22Rv1 (cell line): Measurements from ENCODE around the gene MTCL1.

Source experiments
- H3K27ac ChIP-seq: fragments of 450-650 bp; 2 replicates; pipeline ENCODE4 v1.5.1; 2017
- ZFX ChIP-seq: fragments of 450-650 bp; IDR thresholded peaks from 2 replicates; pipeline ENCODE4 v1.6.1; 2017; ENCODE audit warnings: antibody characterized with exemption, borderline replicate concordance
- TF ChIP-seq, protein P1 (sequence below): fragments of 450-650 bp; IDR thresholded peaks from 2 replicates; pipeline ENCODE4 v1.5.1; 2017; ENCODE audit warnings: mild to moderate bottlenecking

The MTCL1 gene

DNA sequence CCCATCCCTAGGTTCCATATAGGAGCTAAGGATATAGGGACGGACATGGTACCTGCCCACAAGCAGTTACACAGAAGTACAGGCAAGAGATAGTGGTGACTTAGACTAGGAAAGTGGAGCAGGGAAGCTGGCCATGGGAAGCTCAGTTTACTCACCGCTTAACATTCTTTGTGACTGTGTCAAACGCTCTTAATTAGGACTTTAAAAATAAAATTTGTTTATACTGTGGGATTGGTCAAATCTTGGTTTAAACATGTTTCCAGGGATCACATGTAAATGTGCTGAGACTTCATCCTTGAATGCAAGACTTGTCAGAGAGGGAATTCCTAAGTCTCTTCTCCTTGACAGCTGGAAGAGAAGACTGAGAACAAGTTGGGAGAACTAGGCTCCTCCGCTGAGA lies 107.3 kb downstream of the MTCL1 start:
- no peak overlapping the region for H3K27ac ChIP-seq
- TF ChIP-seq ZFX = no peak
- TF ChIP-seq, protein P1, sequence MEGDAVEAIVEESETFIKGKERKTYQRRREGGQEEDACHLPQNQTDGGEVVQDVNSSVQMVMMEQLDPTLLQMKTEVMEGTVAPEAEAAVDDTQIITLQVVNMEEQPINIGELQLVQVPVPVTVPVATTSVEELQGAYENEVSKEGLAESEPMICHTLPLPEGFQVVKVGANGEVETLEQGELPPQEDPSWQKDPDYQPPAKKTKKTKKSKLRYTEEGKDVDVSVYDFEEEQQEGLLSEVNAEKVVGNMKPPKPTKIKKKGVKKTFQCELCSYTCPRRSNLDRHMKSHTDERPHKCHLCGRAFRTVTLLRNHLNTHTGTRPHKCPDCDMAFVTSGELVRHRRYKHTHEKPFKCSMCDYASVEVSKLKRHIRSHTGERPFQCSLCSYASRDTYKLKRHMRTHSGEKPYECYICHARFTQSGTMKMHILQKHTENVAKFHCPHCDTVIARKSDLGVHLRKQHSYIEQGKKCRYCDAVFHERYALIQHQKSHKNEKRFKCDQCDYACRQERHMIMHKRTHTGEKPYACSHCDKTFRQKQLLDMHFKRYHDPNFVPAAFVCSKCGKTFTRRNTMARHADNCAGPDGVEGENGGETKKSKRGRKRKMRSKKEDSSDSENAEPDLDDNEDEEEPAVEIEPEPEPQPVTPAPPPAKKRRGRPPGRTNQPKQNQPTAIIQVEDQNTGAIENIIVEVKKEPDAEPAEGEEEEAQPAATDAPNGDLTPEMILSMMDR = no peak

GRCh38 chr18:8813611-8814010 lies 108.3 kb downstream of the MTCL1 start:
- no peak overlapping the region for H3K27ac ChIP-seq
- TF ChIP-seq, protein P1 = no peak
- no peak for TF ChIP-seq ZFX

GRCh38 chr18:8814206-8814605 lies 108.8 kb downstream of the MTCL1 start:
- TF ChIP-seq, protein P1 = no peak
- no peak for TF ChIP-seq ZFX
- H3K27ac ChIP-seq = no peak overlapping the region

- no peak overlapping the region for H3K27ac ChIP-seq
Measured at GRCh38 chr18:8816220-8816619, 110.9 kb downstream of the MTCL1 start.

GRCh38 chr18:8816816-8817215 lies 111.5 kb downstream of the MTCL1 start:
- TF ChIP-seq ZFX = no peak
- TF ChIP-seq, protein P1 = no peak
- no peak overlapping the region for H3K27ac ChIP-seq

More at GRCh38 chr18:8816220-8816619, 110.9 kb downstream of the MTCL1 start:
- TF ChIP-seq, protein P1 = no peak
- TF ChIP-seq ZFX = no peak

- H3K27ac ChIP-seq = no peak overlapping the region
- TF ChIP-seq ZFX = no peak
- TF ChIP-seq, protein P1 = no peak
Measured at GRCh38 chr18:8818982-8819381, 113.6 kb downstream of the MTCL1 start.

- no peak overlapping the region for H3K27ac ChIP-seq
- TF ChIP-seq ZFX = no peak
- TF ChIP-seq, protein P1 = no peak
Measured at GRCh38 chr18:8820396-8821082, 115.2 kb downstream of the MTCL1 start.
